GM19397 (cell line): ENCODE data around the gene LMCD1.

Source experiments
- ATAC-seq: cut with Tn5 transposase; IDR thresholded peaks from one replicate; pipeline ENCODE4 v1.9.1; 2021; ENCODE audit warnings: mild to moderate bottlenecking, moderate library complexity; ENCODE audit not compliant: unreplicated experiment

Gene LMCD1

GRCh38 chr3:8482960-8483665 lies 18.5 kb upstream of the LMCD1 start:
- no peak for ATAC-seq

DNA sequence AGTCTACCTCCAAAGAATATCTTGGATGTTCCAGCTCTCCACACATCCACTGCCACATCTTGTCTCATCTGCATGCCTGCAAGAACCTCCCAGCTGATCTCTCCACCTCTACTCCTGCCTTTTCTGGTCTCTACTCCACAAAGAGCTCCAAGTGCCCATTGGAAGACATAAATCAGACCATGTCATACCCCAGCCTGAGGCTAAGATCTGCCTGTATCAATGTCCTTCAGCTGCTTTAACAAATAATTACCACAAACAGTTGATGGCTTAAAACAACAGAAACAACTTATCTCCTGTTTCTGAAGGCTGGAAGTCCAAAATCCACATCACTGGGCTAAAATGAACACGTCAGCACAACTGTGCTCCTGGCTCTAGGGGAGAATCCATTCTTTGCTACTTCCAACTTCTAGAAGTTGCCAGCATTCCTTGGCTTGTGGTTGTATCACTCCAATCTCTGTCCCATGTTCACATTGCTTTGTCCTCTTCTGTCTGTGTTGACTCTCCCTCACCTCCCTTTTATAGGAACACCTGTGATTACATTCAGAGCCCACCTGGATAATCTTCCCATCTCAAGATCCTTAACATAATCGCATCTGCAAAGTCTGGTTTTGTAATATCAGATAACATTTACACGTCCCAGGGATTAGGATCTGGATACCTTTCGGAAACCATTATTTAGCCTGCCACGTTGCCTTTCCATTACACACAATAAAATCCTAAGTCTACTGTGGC lies 17.0 kb upstream of the LMCD1 start:
- ATAC-seq = no peak

- no peak for ATAC-seq
Observed at GRCh38 chr3:8485141-8485870, 16.3 kb upstream of the LMCD1 start.

GRCh38 chr3:8485943-8486342 lies 15.7 kb upstream of the LMCD1 start:
- ATAC-seq = no peak

GRCh38 chr3:8486434-8486833 lies 15.2 kb upstream of the LMCD1 start:
- no peak for ATAC-seq

DNA sequence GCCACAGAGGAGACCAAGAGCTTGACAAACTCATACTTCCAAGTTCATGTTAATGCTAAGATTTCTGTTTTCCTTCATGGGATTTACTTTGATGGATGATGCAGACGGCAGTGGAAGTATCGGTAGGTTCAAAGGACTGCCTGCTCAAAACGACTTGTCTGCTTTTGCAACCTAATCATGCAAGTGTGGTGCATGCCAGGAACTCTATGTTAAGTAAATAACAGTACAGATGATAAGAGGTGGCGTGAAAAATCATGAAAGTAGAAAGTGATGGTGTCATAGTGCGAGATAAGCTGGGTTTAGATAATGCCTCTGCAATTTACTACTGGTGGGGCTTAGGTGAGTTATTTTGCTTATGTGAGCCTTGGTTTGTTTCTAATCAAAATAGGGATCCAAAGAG lies 14.7 kb upstream of the LMCD1 start:
- ATAC-seq = no peak

- ATAC-seq = no peak
Observed at GRCh38 chr3:8488411-8488810, 13.2 kb upstream of the LMCD1 start.

- ATAC-seq = no peak
Observed at GRCh38 chr3:8488877-8489276, 12.7 kb upstream of the LMCD1 start.

- ATAC-seq = no peak
Observed at GRCh38 chr3:8489278-8489792, 12.3 kb upstream of the LMCD1 start.

GRCh38 chr3:8490079-8490552 lies 11.5 kb upstream of the LMCD1 start:
- no peak for ATAC-seq

- no peak for ATAC-seq
Observed at GRCh38 chr3:8491271-8492144, 10.1 kb upstream of the LMCD1 start.

- ATAC-seq = no peak
Observed at GRCh38 chr3:8492744-8493511, 8.7 kb upstream of the LMCD1 start.

DNA sequence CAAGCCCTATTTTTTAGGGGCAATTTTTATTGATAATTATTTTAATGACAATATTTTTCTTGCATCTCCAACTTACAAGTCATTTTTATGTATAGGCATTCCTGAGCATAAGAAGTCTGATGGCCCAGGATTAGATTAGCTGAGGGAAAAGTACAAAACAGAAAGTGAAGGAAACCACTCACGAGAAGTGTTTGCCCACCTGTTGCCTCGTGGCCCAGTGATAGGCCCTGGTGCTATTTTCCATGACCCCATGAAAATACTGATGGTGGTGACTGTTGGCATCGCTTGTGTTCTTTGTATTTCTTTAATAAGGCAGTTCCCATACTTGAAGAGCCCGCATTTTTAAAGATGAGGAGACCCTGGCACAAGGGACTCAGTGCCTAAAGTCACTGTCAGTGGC lies 7.9 kb upstream of the LMCD1 start:
- no peak for ATAC-seq

- ATAC-seq = no peak
Observed at GRCh38 chr3:8494327-8494726, 7.3 kb upstream of the LMCD1 start.

DNA sequence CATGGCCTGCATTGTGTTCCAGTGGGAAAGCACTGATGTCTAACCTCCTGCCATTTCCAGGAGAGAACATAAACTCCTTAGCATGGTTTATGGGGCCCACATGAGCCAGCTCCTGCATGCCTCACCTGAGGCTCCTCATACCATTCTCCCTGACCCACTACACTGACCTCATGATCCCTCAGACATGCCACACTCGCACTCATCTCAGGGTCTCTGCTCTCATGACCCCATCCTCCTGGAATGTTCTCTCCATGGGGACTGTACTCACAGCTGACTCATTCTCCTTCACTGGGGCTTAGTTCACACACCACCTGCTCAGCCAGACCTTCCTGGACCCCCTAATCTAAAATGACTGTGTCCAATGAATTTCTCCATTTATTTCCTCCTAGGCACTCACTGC lies 4.0 kb upstream of the LMCD1 start:
- ATAC-seq = no peak

DNA sequence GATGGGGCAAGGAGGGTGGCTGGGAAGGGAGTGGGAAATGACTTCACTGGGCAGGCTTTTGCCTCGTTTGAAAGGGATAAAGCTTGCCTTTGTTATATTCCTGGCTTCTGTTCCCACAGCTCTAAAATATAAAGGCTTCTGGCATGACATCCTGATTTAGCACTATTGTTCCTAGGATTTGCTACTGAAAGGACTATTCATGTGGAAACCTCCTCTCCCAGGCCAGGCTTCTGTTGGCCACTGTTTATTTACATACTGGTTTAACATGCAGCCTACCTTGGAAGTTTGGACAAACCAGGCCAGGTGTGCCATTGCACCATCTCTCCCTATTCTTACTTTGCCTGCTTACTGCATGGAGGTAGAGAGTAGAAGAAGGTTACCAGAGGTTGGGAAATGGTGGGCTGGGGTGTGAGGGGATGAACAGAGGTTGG lies 2.4 kb upstream of the LMCD1 start:
- ATAC-seq = no peak

GRCh38 chr3:8500319-8500988 lies 1.2 kb upstream of the LMCD1 start:
- ATAC-seq = no peak

GRCh38 chr3:8500989-8501370 lies 643 bp upstream of the LMCD1 start:
- ATAC-seq = no peak

DNA sequence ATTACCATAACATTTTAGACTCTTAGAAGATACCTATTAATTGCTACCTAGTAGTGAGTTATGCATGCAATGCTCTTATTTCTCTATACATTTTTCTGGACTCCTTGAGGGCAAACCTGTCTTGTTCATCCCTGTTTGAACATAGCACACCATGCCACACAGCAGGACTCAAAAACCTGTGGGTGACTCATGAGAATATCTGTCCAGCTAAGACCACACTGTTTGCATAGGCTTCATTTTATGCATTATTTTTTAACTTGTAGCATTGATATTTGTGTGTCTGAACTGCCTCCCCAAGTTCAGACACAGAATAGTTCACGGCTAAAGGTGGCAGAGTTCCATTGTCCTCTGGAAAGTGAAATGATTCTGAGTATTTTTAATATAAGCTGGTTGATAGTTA lies 1.8 kb downstream of the LMCD1 start:
- ATAC-seq = no peak
